ENCODE data around the gene HOXA3.

GRCh38 chr7:27169658-27170425 lies 17.5 kb upstream of the HOXA3 start:
- TF ChIP-seq POLR2AphosphoS5 (IDR thresholded peaks at IDR 0.05): no peak
- no peak for TF ChIP-seq CTCF (IDR thresholded peaks at IDR 0.05)
- no peak for TF ChIP-seq POLR2A (IDR thresholded peaks at IDR 0.05)
- TF ChIP-seq EP300 (IDR thresholded peaks at IDR 0.05): no peak
